GM12875 (cell line): ENCODE measurements around the gene DSP.

Experiments used
- H3K4me3 ChIP-seq: one replicate; pipeline ENCODE4 v1.5.1; 2011; ENCODE audit warnings: low read depth, low read length, control low read depth
- TF ChIP-seq, protein P1 (sequence below): IDR thresholded peaks from 2 replicates; pipeline ENCODE4 v1.5.1; 2011; ENCODE audit warnings: low read depth, mild to moderate bottlenecking, control low read depth, inconsistent platforms, low read length, moderate library complexity, borderline replicate concordance; ENCODE audit not compliant: insufficient read depth

DSP gene, protein sequence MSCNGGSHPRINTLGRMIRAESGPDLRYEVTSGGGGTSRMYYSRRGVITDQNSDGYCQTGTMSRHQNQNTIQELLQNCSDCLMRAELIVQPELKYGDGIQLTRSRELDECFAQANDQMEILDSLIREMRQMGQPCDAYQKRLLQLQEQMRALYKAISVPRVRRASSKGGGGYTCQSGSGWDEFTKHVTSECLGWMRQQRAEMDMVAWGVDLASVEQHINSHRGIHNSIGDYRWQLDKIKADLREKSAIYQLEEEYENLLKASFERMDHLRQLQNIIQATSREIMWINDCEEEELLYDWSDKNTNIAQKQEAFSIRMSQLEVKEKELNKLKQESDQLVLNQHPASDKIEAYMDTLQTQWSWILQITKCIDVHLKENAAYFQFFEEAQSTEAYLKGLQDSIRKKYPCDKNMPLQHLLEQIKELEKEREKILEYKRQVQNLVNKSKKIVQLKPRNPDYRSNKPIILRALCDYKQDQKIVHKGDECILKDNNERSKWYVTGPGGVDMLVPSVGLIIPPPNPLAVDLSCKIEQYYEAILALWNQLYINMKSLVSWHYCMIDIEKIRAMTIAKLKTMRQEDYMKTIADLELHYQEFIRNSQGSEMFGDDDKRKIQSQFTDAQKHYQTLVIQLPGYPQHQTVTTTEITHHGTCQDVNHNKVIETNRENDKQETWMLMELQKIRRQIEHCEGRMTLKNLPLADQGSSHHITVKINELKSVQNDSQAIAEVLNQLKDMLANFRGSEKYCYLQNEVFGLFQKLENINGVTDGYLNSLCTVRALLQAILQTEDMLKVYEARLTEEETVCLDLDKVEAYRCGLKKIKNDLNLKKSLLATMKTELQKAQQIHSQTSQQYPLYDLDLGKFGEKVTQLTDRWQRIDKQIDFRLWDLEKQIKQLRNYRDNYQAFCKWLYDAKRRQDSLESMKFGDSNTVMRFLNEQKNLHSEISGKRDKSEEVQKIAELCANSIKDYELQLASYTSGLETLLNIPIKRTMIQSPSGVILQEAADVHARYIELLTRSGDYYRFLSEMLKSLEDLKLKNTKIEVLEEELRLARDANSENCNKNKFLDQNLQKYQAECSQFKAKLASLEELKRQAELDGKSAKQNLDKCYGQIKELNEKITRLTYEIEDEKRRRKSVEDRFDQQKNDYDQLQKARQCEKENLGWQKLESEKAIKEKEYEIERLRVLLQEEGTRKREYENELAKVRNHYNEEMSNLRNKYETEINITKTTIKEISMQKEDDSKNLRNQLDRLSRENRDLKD (N-terminal part only)

DNA sequence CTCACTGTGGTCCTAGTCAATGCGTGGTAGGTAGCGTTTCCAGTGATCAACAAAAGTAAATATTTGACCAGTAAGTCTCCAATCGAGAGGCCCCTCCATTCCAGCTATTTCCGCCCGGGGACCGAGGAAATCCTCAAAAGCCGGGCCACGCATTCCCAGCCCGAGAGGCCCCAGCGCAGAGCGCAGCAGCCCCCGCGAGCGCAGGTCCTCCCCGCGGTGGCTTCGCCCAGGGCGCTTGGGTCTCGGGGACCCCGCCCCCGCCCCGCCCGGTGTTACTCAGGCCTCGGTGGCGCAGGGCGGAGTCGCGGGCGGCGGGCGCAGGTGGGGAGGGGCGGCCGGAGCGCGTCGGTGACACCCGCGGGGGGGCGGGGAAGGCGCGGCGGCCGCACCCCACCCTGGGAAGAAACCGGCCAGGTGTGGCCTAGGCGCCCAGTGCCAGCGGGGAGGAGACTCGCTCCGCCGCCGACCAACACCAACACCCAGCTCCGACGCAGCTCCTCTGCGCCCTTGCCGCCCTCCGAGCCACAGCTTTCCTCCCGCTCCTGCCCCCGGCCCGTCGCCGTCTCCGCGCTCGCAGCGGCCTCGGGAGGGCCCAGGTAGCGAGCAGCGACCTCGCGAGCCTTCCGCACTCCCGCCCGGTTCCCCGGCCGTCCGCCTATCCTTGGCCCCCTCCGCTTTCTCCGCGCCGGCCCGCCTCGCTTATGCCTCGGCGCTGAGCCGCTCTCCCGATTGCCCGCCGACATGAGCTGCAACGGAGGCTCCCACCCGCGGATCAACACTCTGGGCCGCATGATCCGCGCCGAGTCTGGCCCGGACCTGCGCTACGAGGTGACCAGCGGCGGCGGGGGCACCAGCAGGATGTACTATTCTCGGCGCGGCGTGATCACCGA, at the start of gene DSP:
Gene DSP, plus strand, starts transcription at position 497 of the 890 bp plus-strand sequence. Its CDS starts 245 bp downstream, at position 742.
- TF ChIP-seq, protein P1, sequence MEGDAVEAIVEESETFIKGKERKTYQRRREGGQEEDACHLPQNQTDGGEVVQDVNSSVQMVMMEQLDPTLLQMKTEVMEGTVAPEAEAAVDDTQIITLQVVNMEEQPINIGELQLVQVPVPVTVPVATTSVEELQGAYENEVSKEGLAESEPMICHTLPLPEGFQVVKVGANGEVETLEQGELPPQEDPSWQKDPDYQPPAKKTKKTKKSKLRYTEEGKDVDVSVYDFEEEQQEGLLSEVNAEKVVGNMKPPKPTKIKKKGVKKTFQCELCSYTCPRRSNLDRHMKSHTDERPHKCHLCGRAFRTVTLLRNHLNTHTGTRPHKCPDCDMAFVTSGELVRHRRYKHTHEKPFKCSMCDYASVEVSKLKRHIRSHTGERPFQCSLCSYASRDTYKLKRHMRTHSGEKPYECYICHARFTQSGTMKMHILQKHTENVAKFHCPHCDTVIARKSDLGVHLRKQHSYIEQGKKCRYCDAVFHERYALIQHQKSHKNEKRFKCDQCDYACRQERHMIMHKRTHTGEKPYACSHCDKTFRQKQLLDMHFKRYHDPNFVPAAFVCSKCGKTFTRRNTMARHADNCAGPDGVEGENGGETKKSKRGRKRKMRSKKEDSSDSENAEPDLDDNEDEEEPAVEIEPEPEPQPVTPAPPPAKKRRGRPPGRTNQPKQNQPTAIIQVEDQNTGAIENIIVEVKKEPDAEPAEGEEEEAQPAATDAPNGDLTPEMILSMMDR: no peak
- no peak within 1 kb of the TSS for H3K4me3 ChIP-seq

DNA sequence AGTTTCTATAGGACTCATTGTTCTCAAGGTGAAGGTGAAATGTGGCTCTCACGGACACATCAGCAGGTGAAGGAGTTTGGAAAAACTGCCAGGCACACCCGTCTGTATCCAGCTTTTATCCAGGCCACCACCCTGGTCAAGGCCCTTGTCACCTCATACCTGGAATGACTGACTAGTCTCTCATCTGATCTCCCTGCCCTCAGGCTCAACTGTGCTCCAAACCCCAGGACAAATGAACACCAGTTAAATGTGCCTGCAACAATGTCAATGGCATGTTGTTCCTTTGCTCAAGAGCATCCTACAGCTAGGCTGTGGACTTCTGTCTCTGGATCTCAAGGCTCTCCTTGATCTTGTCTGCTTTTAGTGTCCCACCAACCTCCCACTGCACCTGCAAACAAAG, 47.6 kb upstream of the DSP start:
- TF ChIP-seq, protein P1: no peak
- no peak overlapping the region for H3K4me3 ChIP-seq

DNA sequence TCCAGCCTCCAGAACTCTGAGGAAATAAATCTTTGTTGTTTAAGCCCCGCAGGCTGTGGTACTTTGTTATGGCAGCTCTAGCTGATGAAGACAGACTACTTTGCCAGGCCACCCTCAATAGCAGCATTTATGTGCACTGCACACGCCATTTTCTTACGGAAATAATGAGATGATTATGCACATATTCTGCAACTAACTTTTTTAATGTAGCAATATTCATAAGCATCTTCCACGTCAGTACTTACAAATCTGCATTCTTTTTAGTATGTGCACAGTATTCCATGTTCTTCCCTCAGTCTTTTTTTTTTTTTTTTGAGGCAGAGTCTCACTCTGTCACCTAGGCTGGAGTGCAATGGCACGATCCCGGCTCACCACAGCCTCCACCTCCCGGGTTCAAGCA, 46.8 kb upstream of the DSP start:
- TF ChIP-seq, protein P1: no peak
- no peak overlapping the region for H3K4me3 ChIP-seq

DNA sequence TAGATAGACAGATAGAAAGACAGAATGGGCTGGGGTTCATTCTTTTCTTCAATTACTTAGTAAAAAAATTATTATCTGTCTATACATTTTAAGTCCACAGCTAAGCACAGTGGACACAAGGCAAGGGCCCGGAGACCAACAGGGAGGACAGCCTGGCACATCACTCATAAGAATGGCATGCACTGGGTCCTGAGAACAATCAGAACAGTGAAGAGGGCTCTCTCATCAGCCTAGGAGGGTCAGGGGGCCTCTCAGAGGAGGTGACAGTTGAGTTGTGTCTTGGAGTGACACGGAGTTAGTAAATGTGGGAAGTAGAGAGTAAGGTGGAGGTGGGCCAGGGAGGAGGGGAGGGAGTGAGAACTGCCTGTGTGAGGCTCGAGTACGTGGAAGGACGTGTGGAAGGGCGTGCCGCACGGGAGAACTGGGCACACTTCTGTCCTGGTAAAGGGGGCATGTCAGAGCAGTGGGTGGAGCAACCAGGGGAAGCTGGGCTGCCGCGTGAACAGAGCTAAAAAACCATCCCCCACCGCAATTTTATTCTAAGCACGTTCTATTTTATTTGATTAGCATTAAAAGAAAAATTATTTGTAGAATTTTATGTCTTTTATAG, 45.1 kb upstream of the DSP start:
- H3K4me3 ChIP-seq: no peak overlapping the region
- TF ChIP-seq, protein P1: no peak

DNA sequence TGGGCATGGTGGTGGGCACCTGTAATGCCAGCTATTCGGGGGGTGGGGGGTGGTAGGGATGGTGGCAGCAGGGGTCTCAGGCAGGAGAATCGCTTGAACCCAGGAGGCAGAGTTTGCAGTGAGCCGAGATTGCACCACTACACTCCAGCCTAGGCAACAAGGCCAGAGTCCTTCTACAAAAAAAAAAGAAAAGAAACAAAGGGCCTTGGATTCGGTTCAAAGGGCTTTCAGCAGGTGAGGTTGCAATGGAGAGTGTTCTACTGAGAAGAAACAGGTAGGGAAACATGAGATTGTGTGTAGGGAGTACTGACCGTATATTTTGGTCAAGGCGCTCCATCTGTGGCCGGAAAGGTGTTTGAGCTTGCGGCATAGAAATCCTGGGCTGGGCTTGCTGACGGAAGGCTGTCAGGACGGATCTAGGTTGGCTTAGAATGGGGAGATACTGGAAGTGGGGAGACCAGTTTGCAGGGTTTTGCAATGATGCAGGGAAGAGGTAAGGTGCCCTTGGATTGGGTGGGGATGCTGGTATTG, 40.7 kb upstream of the DSP start:
- TF ChIP-seq, protein P1: no peak
- H3K4me3 ChIP-seq: no peak overlapping the region
